NT2/D1 (cell line): Measurements from ENCODE around the gene ZSWIM3.

Experiments used
- SUZ12 ChIP-seq: IDR thresholded peaks from 2 replicates; pipeline ENCODE4 v1.6.1; 2011; ENCODE audit not compliant: insufficient read length, insufficient read depth; ENCODE audit errors: extremely low read depth
- YY1 ChIP-seq: IDR thresholded peaks from 2 replicates; pipeline ENCODE4 v1.6.1; 2011; ENCODE audit not compliant: insufficient read length, insufficient read depth
- ZNF274 ChIP-seq: IDR thresholded peaks from 2 replicates; pipeline ENCODE4 v1.6.1; 2011; ENCODE audit warnings: mild to moderate bottlenecking, low read depth, low read length

DNA sequence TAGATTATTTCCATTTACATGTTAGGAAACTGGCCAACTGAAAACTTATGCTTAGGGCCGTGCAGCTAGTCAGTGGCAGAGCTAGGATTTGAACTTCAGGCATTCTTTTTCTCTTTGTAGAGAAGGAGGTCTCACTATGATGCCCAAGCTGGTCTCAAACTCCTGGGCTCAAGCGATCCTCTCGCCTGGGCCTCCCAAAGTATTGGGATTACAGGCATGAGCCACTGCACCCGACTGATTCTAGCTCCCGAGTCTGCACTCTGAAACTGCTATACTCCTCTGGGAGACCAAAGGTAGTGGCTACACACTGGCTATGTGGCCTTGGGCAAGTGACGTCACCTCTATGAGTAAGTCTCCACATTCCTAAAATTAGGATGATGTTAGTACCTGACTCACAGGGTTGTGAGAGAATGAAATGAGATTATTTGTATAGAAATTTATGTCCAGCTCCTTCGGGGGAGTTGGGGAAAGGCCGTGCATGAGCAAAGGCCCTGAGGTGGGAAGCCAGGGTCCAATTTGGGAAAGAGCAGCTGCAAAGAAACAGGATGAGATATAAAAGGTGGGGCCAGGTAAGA, 48.2 kb downstream of the ZSWIM3 start:
- TF ChIP-seq SUZ12, result no peak
- no peak for TF ChIP-seq ZNF274
- TF ChIP-seq YY1, result no peak
